Thoracic aorta (tissue), 2 donors: ENCODE measurements around the gene SMAD1. TPM values are rescaled to one million over a fixed set of nuclear protein-coding genes. Genes with fewer than 3 reads are reported as not detected.

Source experiments
- ATAC-seq: fragments of 150-250 bp; one replicate; pipeline ENCODE4 v1.8.0; 2017; ENCODE audit warnings: low read depth; ENCODE audit not compliant: insufficient number of reproducible peaks, low FRiP score
- DNase-seq: peaks from one replicate; pipeline ENCODE4 v3.0.0-alpha.2; 2020; ENCODE audit warnings: low spot score
- H3K27ac ChIP-seq, 2 donors: fragments of 200-600 bp; sonication (generic); 1 replicate in 1 of 2; 2 replicates in 1 of 2; pipeline ENCODE4 v1.5.1; 2016; ENCODE audit warnings: mild to moderate bottlenecking in 2 of 2, moderate library complexity in 2 of 2
- H3K27me3 ChIP-seq: fragments of 200-600 bp; sonication (generic); replicated peaks from 2 replicates; pipeline ENCODE4 v1.6.0; 2016; ENCODE audit warnings: mild to moderate bottlenecking; ENCODE audit not compliant: insufficient read depth
- H3K36me3 ChIP-seq: fragments of 200-600 bp; sonication (generic); one replicate; pipeline ENCODE4 v1.5.1; 2016
- H3K4me1 ChIP-seq, 2 donors: fragments of 200-600 bp; sonication (generic); 1 replicate in 1 of 2; 2 replicates in 1 of 2; pipeline versions ENCODE4 v1.5.1 to v1.6.0; 2016; ENCODE audit warnings: low read depth in 2 of 2, mild to moderate bottlenecking in 1 of 2; ENCODE audit not compliant: control insufficient read depth in 1 of 2
- H3K4me3 ChIP-seq: fragments of 200-600 bp; sonication (generic); 2 replicates; pipeline ENCODE4 v1.5.1; 2016; ENCODE audit warnings: mild to moderate bottlenecking
- H3K9me3 ChIP-seq: fragments of 200-600 bp; sonication (generic); 2 replicates; pipeline ENCODE4 v1.5.1; 2016
- CTCF ChIP-seq: fragments of 200-600 bp; sonication (generic); IDR thresholded peaks from one replicate; pipeline ENCODE4 v1.5.1; 2019; ENCODE audit warnings: antibody characterized with exemption
- total RNA-seq, 2 donors: library from RNA; depleted of rRNA; stranded (reverse); fragments of >200 nt; gene quantifications; one replicate each; pipeline versions ENCODE4 v1.1.0 to v1.2.3, GENCODE V29; 2016

Gene SMAD1
- total RNA-seq, 2 donors from 2014 or later, result 39.9 to 55.2 TPM

- Histone ChIP-seq H3K4me1 (peaks cover under 1 to 3% of the 10 kb centered on the region in 2 donors), H3K27ac (no peak overlapping the region), H3K27me3 (no peaks in the 10 kb centered on the region), H3K9me3 (no peaks in the 10 kb centered on the region), H3K36me3 (peaks cover 9% of the 10 kb centered on the region), H3K4me3 (no peak overlapping the region)
- no peak for TF ChIP-seq CTCF
- DNase-seq (no peak), ATAC-seq (no peak)
These were observed 58.6 kb downstream of the SMAD1 start for GRCh38 chr4:145540235-145540634.

GRCh38 chr4:145541346-145541745 lies 59.7 kb downstream of the SMAD1 start:
- ATAC-seq, result no peak
- no peak overlapping the region for H3K27ac ChIP-seq
- no peak for DNase-seq
- peaks cover 7 to 14% of the 10 kb centered on the region in 2 donors for H3K4me1 ChIP-seq
- H3K4me3 ChIP-seq, result no peak overlapping the region
- no peak for TF ChIP-seq CTCF
- no peaks in the 10 kb centered on the region for H3K9me3 ChIP-seq
- no peaks in the 10 kb centered on the region for H3K27me3 ChIP-seq
- H3K36me3 ChIP-seq, result peaks cover 9% of the 10 kb centered on the region

GRCh38 chr4:145545031-145545430 lies 63.4 kb downstream of the SMAD1 start:
- Histone ChIP-seq H3K27ac (no peak overlapping the region), H3K36me3 (peaks cover 16% of the 10 kb centered on the region), H3K4me3 (no peak overlapping the region), H3K9me3 (no peaks in the 10 kb centered on the region), H3K4me1 (peaks cover 7 to 16% of the 10 kb centered on the region in 2 donors), H3K27me3 (no peaks in the 10 kb centered on the region)
- no peak for DNase-seq
- no peak for ATAC-seq
- no peak for TF ChIP-seq CTCF

- H3K36me3 ChIP-seq, result peaks cover 16% of the 10 kb centered on the region
- peaks cover 7 to 16% of the 10 kb centered on the region in 2 donors for H3K4me1 ChIP-seq
- no peak for TF ChIP-seq CTCF
- H3K27ac ChIP-seq, result no peak overlapping the region
- ATAC-seq (no peak), DNase-seq (no peak)
- H3K4me3 ChIP-seq, result no peak overlapping the region
- H3K9me3 ChIP-seq, result no peaks in the 10 kb centered on the region
- H3K27me3 ChIP-seq, result no peaks in the 10 kb centered on the region
These were observed 64.0 kb downstream of the SMAD1 start for GRCh38 chr4:145545538-145546174.

GRCh38 chr4:145546175-145546915 lies 64.7 kb downstream of the SMAD1 start:
- TF ChIP-seq CTCF, result no peak
- Histone ChIP-seq H3K4me1 (peaks cover 7 to 16% of the 10 kb centered on the region in 2 donors), H3K9me3 (no peaks in the 10 kb centered on the region), H3K4me3 (no peak overlapping the region), H3K27ac (no peak overlapping the region), H3K27me3 (no peaks in the 10 kb centered on the region), H3K36me3 (peaks cover 16% of the 10 kb centered on the region)
- no peak for ATAC-seq
- no peak for DNase-seq
